HepG2 (cell line): ENCODE results near the gene FUT6. TPM values are rescaled to one million over a fixed set of nuclear protein-coding genes. Genes with fewer than 3 reads are reported as not detected.
A peak's percentile ranks its signal among the peaks of the same experiment; 100 is the strongest.

Source experiments
- ATAC-seq: fragments of 200-7000 bp; cut with Tn5 transposase; 3 replicates; pipeline ENCODE4 v1.9.1; 2020; ENCODE audit warnings: mild to moderate bottlenecking, moderate library complexity
- BruUV-seq: library from RNA; stranded (reverse); fragments of 400-500 nt; replicated peaks from 2 replicates; lab custom pipeline; 2021; lab: Mats Ljungman, UMichigan
- CTCF ChIA-PET: fragments of 300-600 bp; formaldehyde crosslinking; extraction: SDS; loops from one replicate; lab custom pipeline; 2021; ENCODE audit warnings: low total read pairs, inconsistent platforms, low intra/inter-chr PET ratio; lab: Yijun Ruan, JAX
- POLR2A ChIA-PET: fragments of 350-600 bp; sonication (Branson Sonifier 250); formaldehyde crosslinking; loops from one replicate; lab custom pipeline; 2020; ENCODE audit warnings: antibody characterized with exemption, inconsistent platforms; lab: Yijun Ruan, JAX
- DNase-seq: peaks from one replicate; pipeline ENCODE4 v3.0.0-alpha.2; 2015; ENCODE audit warnings: low spot score
- FAIRE-seq: peaks from 3 replicates; lab custom pipeline; 2011; peaks lifted over from hg19 to GRCh38; lab: Jason Lieb, UNC
- H2AFZ ChIP-seq: one replicate; pipeline ENCODE4 v1.6.1; 2011; ENCODE audit warnings: low read length, inconsistent platforms
- H3K27ac ChIP-seq: fragments of 300-600 bp; 3 replicates; pipeline ENCODE4 v1.8.0; 2011; ENCODE audit warnings: mixed run types, mild to moderate bottlenecking, mixed read lengths, low read length, inconsistent platforms; ENCODE audit not compliant: insufficient read depth; ENCODE audit errors: extremely low read length
- H3K27me3 ChIP-seq, 2 experiments: fragments of 200-600 bp in 1 of 2; 2 replicates in 1 of 2; 3 replicates in 1 of 2; pipeline versions ENCODE4 v1.6.0 to v1.8.0; 2011; ENCODE audit warnings: low read length in 2 of 2, mild to moderate bottlenecking in 2 of 2, moderate library complexity in 2 of 2, inconsistent platforms in 1 of 2; ENCODE audit not compliant: insufficient read depth in 2 of 2, control insufficient read depth in 1 of 2
- H3K36me3 ChIP-seq, 2 experiments: fragments of 200-600 bp in 1 of 2; replicated peaks in 1 of 2; 2 replicates in 1 of 2; 3 replicates in 1 of 2; pipeline versions ENCODE4 v1.5.1 to v1.8.0; 2011; ENCODE audit warnings: low read length in 2 of 2, inconsistent platforms in 1 of 2; ENCODE audit not compliant: insufficient read depth in 2 of 2, control insufficient read depth in 1 of 2
- H3K4me1 ChIP-seq: 2 replicates; pipeline ENCODE4 v1.5.1; 2012; ENCODE audit warnings: low read length, inconsistent platforms; ENCODE audit not compliant: insufficient read depth
- H3K4me2 ChIP-seq: 2 replicates; pipeline ENCODE4 v1.6.0; 2011; ENCODE audit warnings: low read depth, low read length, inconsistent platforms
- H3K4me3 ChIP-seq, 3 experiments: fragments of 200-600 bp in 1 of 3; sonication (generic), shearing (Covaris generic) in 1 of 3; replicated peaks in 1 of 3; 2 replicates each; pipeline ENCODE4 v1.5.1; 2011 to 2016; ENCODE audit warnings: low read length in 3 of 3, inconsistent platforms in 2 of 3, low read depth in 2 of 3, mild to moderate bottlenecking in 2 of 3, control low read depth in 1 of 3, mixed read lengths in 1 of 3; ENCODE audit not compliant: insufficient read depth in 1 of 3
- H3K79me2 ChIP-seq: one replicate; pipeline ENCODE4 v1.6.1; 2011; ENCODE audit warnings: low read length, inconsistent platforms; ENCODE audit not compliant: insufficient read depth
- H3K9ac ChIP-seq: 2 replicates; pipeline ENCODE4 v1.6.0; 2011; ENCODE audit warnings: mild to moderate bottlenecking, low read depth, low read length, inconsistent platforms; ENCODE audit not compliant: insufficient read depth
- H3K9me3 ChIP-seq: 2 replicates; pipeline ENCODE4 v1.5.1; 2012; ENCODE audit warnings: mild to moderate bottlenecking, low read length
- H4K20me1 ChIP-seq: 2 replicates; pipeline ENCODE4 v1.6.0; 2011; ENCODE audit warnings: inconsistent platforms, mild to moderate bottlenecking, low read length, moderate library complexity; ENCODE audit not compliant: insufficient read depth
- ATF4 ChIP-seq, 2 experiments: fragments of 450-650 bp in 1 of 2; sonication (generic) in 1 of 2; formaldehyde crosslinking; IDR thresholded peaks; 2 replicates each; pipeline versions ENCODE4 v1.5.0 to v1.8.0; 2020 to 2022; ENCODE audit warnings: mild to moderate bottlenecking in 1 of 2, missing genetic modification reagents in 1 of 2
- CEBPB ChIP-seq: IDR thresholded peaks from 2 replicates; pipeline ENCODE4 v1.6.1; 2011; ENCODE audit warnings: low read depth, low read length, improper control_type of control experiment, borderline replicate concordance
- CEBPG ChIP-seq: IDR thresholded peaks from 2 replicates; pipeline ENCODE4 v1.6.1; 2016
- CSRNP1 ChIP-seq: sonication (generic); formaldehyde crosslinking; IDR thresholded peaks from 2 replicates; pipeline ENCODE4 v1.8.1; 2023; ENCODE audit warnings: mild to moderate bottlenecking, missing genetic modification reagents
- GLI4 ChIP-seq: sonication (generic); formaldehyde crosslinking; IDR thresholded peaks from 2 replicates; pipeline ENCODE4 v1.5.1; 2020; ENCODE audit warnings: missing genetic modification reagents, mild to moderate bottlenecking, moderate library complexity, borderline replicate concordance
- RFX5 ChIP-seq: IDR thresholded peaks from 2 replicates; pipeline ENCODE4 v1.6.1; 2011; ENCODE audit warnings: low read depth, low read length, improper control_type of control experiment
- SNAPC2 ChIP-seq: sonication (generic); formaldehyde crosslinking; IDR thresholded peaks from 2 replicates; pipeline ENCODE4 v1.8.1; 2022; ENCODE audit warnings: mild to moderate bottlenecking, missing genetic modification reagents
- XBP1 ChIP-seq: sonication (generic); formaldehyde crosslinking; IDR thresholded peaks from 2 replicates; pipeline ENCODE4 v1.5.0; 2020; ENCODE audit warnings: missing genetic modification reagents
- ZFP62 ChIP-seq: sonication (generic); formaldehyde crosslinking; IDR thresholded peaks from 2 replicates; pipeline ENCODE4 v1.4.0; 2020; ENCODE audit warnings: missing genetic modification reagents
- ZFP91 ChIP-seq: sonication (generic); formaldehyde crosslinking; IDR thresholded peaks from 2 replicates; pipeline ENCODE4 v1.9.0; 2022; ENCODE audit warnings: missing genetic modification reagents, mild to moderate bottlenecking, borderline replicate concordance
- ZNF121 ChIP-seq: sonication (generic); formaldehyde crosslinking; IDR thresholded peaks from 2 replicates; pipeline ENCODE4 v1.5.0; 2020; ENCODE audit warnings: mild to moderate bottlenecking, missing genetic modification reagents
- ZNF138 ChIP-seq: sonication (generic); formaldehyde crosslinking; IDR thresholded peaks from 2 replicates; pipeline ENCODE4 v1.5.0; 2020; ENCODE audit warnings: mild to moderate bottlenecking, low read depth, missing genetic modification reagents
- ZNF563 ChIP-seq: sonication (generic); formaldehyde crosslinking; IDR thresholded peaks from 2 replicates; pipeline ENCODE4 v1.8.0; 2022; ENCODE audit warnings: mild to moderate bottlenecking, moderate library complexity, missing genetic modification reagents
- ZNF720 ChIP-seq: sonication (generic); formaldehyde crosslinking; IDR thresholded peaks from 2 replicates; pipeline ENCODE4 v1.4.0; 2020; ENCODE audit warnings: missing genetic modification reagents
- ZNF737 ChIP-seq: sonication (generic); formaldehyde crosslinking; IDR thresholded peaks from 2 replicates; pipeline ENCODE4 v1.5.0; 2020; ENCODE audit warnings: missing genetic modification reagents, mild to moderate bottlenecking, borderline replicate concordance
- ZNF790 ChIP-seq: sonication (generic); formaldehyde crosslinking; IDR thresholded peaks from 2 replicates; pipeline ENCODE4 v1.8.0; 2022; ENCODE audit warnings: missing genetic modification reagents, mild to moderate bottlenecking, borderline replicate concordance
- ZNF841 ChIP-seq: sonication (generic); formaldehyde crosslinking; IDR thresholded peaks from 2 replicates; pipeline ENCODE4 v1.8.1; 2023; ENCODE audit warnings: missing genetic modification reagents, borderline replicate concordance
- WGBS: methylation state at CpG from one replicate; pipeline ENCODE4 v1.1.6; 2017; ENCODE audit warnings: low lambda C conversion rate; 5-methylcytosine and 5-hydroxymethylcytosine counted together
- in situ Hi-C: cut with HindIII; loops from 2 replicates; pipeline ENCODE4 v1.10.0; 2017; ENCODE audit warnings: low pct_unique_long_range_greater_than_20kb; ENCODE audit not compliant: extremely low pct_ligation_motif_present
- intact Hi-C: fragments of 100-400 bp; cut with micrococcal nuclease; formaldehyde crosslinking; loops from one replicate; pipeline ENCODE4 v1.10.0; 2022; ENCODE audit not compliant: unreplicated experiment
- polyA plus RNA-seq, 8 experiments: library from polyadenylated mRNA; depleted of rRNA in 3 of 8; stranded (reverse) in 7 of 8; unstranded in 1 of 8; fragments of >200 nt; fragmentation: Illumina TruSeq in 4 of 8; extraction: Trizol in 4 of 8; gene quantifications; 2 replicates each; pipeline versions ENCODE4 v1.2.1 to v1.2.3, GENCODE V29; 2011 to 2016; ENCODE audit warnings: low read depth in 4 of 8, missing spikeins in 1 of 8, mixed read lengths in 1 of 8; ENCODE audit not compliant: insufficient read depth in 1 of 8
- total RNA-seq, 5 experiments: library from RNA; depleted of rRNA; stranded (reverse); fragments of >200 nt; fragmentation: Illumina TruSeq; extraction: Trizol; gene quantifications; 2 replicates each; pipeline ENCODE4 v1.2.3, GENCODE V29; 2016; ENCODE audit warnings: low read depth in 1 of 5

FUT6 gene
- total and polyA plus RNA-seq, 2 of the 13 experiments (the other 11 are each of a cell fraction or from before 2014, with no cell fraction given), result 8.2 to 27.7 TPM

GRCh38 chr19:5851302-5851701, 11.8 kb upstream of the FUT6 start, which contains the start of gene FUT3 (continued):
- TF ChIP-seq SNAPC2 (CRISPR knock-in tag) (no peak), ZFP62 (CRISPR knock-in tag) (no peak), XBP1 (no peak), ZNF841 (no peak), ZFP91 (CRISPR knock-in tag) (no peak), ZNF563 (no peak)

GRCh38 chr19:5850743-5851293, 11.3 kb upstream of the FUT6 start:
- Histone ChIP-seq H3K4me1 (peaks cover 25% of the 10 kb centered on the region), H3K9me3 (no peaks in the 10 kb centered on the region), H3K36me3 (no peaks in the 10 kb centered on the region), H3K4me3 (no peak overlapping the region; a peak in 1 of 6 replicates), H4K20me1 (no peaks in the 10 kb centered on the region), H3K9ac (no peak overlapping the region), H3K4me2 (no peak overlapping the region), H3K27ac (no peak overlapping the region), H3K27me3 (0 out of 5 replicates have a peak, but pooled peaks cover 0 to 2% of the 10 kb centered on the region in 2 experiments), H3K79me2 (no peaks in the 10 kb centered on the region), H2AFZ (no peak overlapping the region)
- in situ Hi-C loops, result no loop called here
- DNase-seq (no peak), FAIRE-seq (no peak), ATAC-seq (no peak)
- TF ChIP-seq RFX5 (no peak), ATF4 (CRISPR knock-in tag; IDR thresholded peaks at IDR 0.05) (peak in 1 of 2 experiments; percentile 51; a peak in 1 of 4 replicates), CSRNP1 (CRISPR knock-in tag) (no peak), ZNF790 (no peak), ZNF720 (CRISPR knock-in tag) (no peak), CEBPB (peak; percentile 76), ZNF121 (CRISPR knock-in tag) (0 out of 2 replicates have a peak, but pooled peaks have one; percentile 19), ZNF138 (no peak), GLI4 (CRISPR knock-in tag) (no peak), CEBPG (CRISPR knock-in tag) (peak; percentile 75), ZNF737 (CRISPR knock-in tag) (no peak)
- no TSS peak for BruUV-seq
- POLR2A ChIA-PET, result interaction anchor here (3.2 kb wide), 1 partner anchor 12 kb away, joined by 11 read pairs; the partner anchor contains the start of gene FUT6
- CTCF ChIA-PET, result no interaction called here
- intact Hi-C loops, result no loop called here
- WGBS, result 7% methylated on average over 3 of the region's 5 CpGs
